ENCODE data around the gene AP5Z1.
"Not testable (repeated sequence)": the region's sequence is repeated elsewhere in the genome, so short reads cannot be mapped to it uniquely, and the experiment has no call there.

The AP5Z1 gene

GRCh38 chr7:4797858-4798705 lies 22.7 kb downstream of the AP5Z1 start:
- TF ChIP-seq CTCF (IDR thresholded peaks at IDR 0.05; ENCODE audit: low read depth, low read length), result peak; percentile 79
- H3K4me3 ChIP-seq (replicated peaks in 1 of 2; ENCODE audit: low read depth in 2 of 2, low read length in 2 of 2), result no peak overlapping the region
- peak; percentile 44 to 49 for DNase-seq (ENCODE audit: low read depth in 2 of 2)

- DNase-seq (ENCODE audit: low read depth in 2 of 2), result no peak
- TF ChIP-seq CTCF (IDR thresholded peaks at IDR 0.05; ENCODE audit: low read depth, low read length), result no peak
- no peak overlapping the region for H3K4me3 ChIP-seq (replicated peaks in 1 of 2; ENCODE audit: low read depth in 2 of 2, low read length in 2 of 2)
Measured at GRCh38 chr7:4798706-4799235, 23.3 kb downstream of the AP5Z1 start.

- DNase-seq (ENCODE audit: low read depth in 2 of 2), result peak; percentile 19 to 47
- no peak overlapping the region for H3K4me3 ChIP-seq (replicated peaks in 1 of 2; ENCODE audit: low read depth in 2 of 2, low read length in 2 of 2)
- no peak for TF ChIP-seq CTCF (IDR thresholded peaks at IDR 0.05; ENCODE audit: low read depth, low read length)
Measured at GRCh38 chr7:4799508-4800268, 24.3 kb downstream of the AP5Z1 start.

GRCh38 chr7:4800487-4800886 lies 25.1 kb downstream of the AP5Z1 start:
- DNase-seq (ENCODE audit: low read depth in 2 of 2), result no peak
- H3K4me3 ChIP-seq (replicated peaks in 1 of 2; ENCODE audit: low read depth in 2 of 2, low read length in 2 of 2), result no peak overlapping the region
- no peak for TF ChIP-seq CTCF (IDR thresholded peaks at IDR 0.05; ENCODE audit: low read depth, low read length)

DNA sequence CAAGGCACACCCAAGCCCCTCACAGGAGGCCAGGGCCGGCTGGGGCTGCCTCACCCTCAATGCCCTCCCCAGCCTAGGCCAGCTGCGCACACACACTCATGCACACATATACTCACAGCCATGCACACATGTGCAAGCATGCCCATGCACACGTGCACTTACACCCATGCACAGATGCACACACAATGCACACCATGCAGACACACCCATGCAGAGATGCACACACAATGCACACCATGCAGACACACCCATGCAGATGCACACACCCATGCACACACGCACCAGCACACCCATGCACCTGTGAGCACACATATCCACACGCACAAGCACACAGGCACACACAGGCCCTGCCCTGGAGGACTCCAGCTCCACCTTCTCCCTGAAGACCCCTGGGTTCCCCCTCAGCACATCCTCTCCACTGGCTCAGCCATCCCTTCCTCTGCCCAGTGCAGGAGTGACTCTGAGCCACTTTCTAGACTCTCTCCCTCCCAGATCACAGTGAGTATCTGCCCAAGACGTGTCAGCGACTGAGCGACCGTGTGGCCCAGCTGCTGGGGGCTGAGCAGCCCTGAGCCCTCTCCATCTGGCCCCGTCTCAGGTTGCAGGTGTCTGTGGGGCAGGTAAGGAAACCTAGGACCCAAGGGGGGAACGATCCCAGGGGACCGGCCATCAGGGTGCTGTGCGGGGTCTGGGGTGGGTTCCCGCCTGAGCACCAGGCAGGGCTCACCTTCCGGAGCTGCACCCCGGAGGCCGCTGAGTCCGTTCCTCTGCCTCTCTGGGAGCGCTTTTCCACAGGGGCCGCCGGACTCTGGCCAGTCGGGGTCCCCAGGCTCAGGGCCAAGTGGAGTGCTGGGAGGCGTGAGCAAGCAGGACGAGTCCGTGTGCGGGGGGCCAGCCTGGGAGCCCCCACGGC lies 25.8 kb downstream of the AP5Z1 start:
- no peak for TF ChIP-seq CTCF (IDR thresholded peaks at IDR 0.05; ENCODE audit: low read depth, low read length)
- H3K4me3 ChIP-seq (replicated peaks in 1 of 2; ENCODE audit: low read depth in 2 of 2, low read length in 2 of 2), result no peak overlapping the region
- no peak for DNase-seq (ENCODE audit: low read depth in 2 of 2)

- DNase-seq (ENCODE audit: low read depth in 2 of 2), result no peak
- TF ChIP-seq CTCF (IDR thresholded peaks at IDR 0.05; ENCODE audit: low read depth, low read length), result no peak
- H3K4me3 ChIP-seq (replicated peaks in 1 of 2; ENCODE audit: low read depth in 2 of 2, low read length in 2 of 2), result no peak overlapping the region
Measured at GRCh38 chr7:4801839-4802231, 26.4 kb downstream of the AP5Z1 start.

DNA sequence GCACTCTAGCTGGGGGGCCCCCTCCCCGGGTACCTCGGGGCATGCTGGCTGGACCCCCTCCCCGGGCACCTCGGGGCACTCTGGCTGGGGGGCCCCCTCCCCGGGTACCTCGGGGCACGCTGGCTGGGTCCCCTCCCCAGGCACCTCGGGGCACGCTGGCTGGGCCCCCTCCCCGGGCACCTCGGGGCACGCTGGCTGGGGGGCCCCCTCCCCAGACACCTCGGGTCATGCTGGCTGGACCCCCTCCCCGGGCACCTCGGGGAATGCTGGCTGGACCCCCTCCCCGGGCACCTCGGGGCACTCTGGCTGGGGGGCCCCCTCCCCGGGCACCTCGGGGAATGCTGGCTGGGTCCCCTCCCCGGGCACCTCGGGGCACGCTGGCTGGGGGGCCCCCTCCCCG lies 27.2 kb downstream of the AP5Z1 start:
- H3K4me3 ChIP-seq (replicated peaks in 1 of 2; ENCODE audit: low read depth in 2 of 2, low read length in 2 of 2); DNase-seq (ENCODE audit: low read depth in 2 of 2): not testable (repeated sequence)

Data from cardiac fibroblast (primary cell).